Liver (tissue), 3 donors: ENCODE measurements around the gene SIGLEC14.

ENCODE experiments used
- CTCF ChIP-seq: fragments of 150-350 bp; IDR thresholded peaks from 2 replicates; pipeline ENCODE4 v1.5.1; 2017; ENCODE audit warnings: improper control_type of control experiment, low read depth, low read length; ENCODE audit not compliant: missing input control
- EGR1 ChIP-seq, 2 donors: IDR thresholded peaks; 2 replicates each; pipeline ENCODE4 v1.6.1; 2016 to 2018; ENCODE audit warnings: antibody characterized with exemption in 2 of 2, low read depth in 2 of 2
- JUND ChIP-seq, 2 donors: IDR thresholded peaks; 2 replicates each; pipeline ENCODE4 v1.6.1; 2016; ENCODE audit warnings: antibody characterized with exemption in 2 of 2
- RAD21 ChIP-seq, 2 donors: IDR thresholded peaks; 2 replicates each; pipeline ENCODE4 v1.6.1; 2016; ENCODE audit warnings: antibody characterized with exemption in 2 of 2, mild to moderate bottlenecking in 2 of 2
- TAF1 ChIP-seq: conservative IDR thresholded peaks from 2 replicates; pipeline ENCODE4 v1.6.1; 2016; ENCODE audit warnings: antibody characterized with exemption, mild to moderate bottlenecking
- YY1 ChIP-seq: IDR thresholded peaks from 2 replicates; pipeline ENCODE4 v1.6.1; 2016; ENCODE audit warnings: antibody characterized with exemption, mild to moderate bottlenecking
- TF ChIP-seq, protein P1 (sequence below): IDR thresholded peaks from 2 replicates; pipeline ENCODE4 v1.6.1; 2016; ENCODE audit warnings: antibody characterized with exemption, mild to moderate bottlenecking
- donor health status: healthy.
- donor health status: healthy.

GRCh38 chr19:51693819-51694218 is 47.2 kb upstream of the SIGLEC14 start:
- TF ChIP-seq CTCF (no peak), JUND (IDR thresholded peaks at IDR 0.05) (no peak), RAD21 (IDR thresholded peaks at IDR 0.05) (no peak), YY1 (no peak), TAF1 (no peak), EGR1 (IDR thresholded peaks at IDR 0.05; ENCODE audit: low read depth in 2 of 2) (no peak)
- TF ChIP-seq, protein P1, sequence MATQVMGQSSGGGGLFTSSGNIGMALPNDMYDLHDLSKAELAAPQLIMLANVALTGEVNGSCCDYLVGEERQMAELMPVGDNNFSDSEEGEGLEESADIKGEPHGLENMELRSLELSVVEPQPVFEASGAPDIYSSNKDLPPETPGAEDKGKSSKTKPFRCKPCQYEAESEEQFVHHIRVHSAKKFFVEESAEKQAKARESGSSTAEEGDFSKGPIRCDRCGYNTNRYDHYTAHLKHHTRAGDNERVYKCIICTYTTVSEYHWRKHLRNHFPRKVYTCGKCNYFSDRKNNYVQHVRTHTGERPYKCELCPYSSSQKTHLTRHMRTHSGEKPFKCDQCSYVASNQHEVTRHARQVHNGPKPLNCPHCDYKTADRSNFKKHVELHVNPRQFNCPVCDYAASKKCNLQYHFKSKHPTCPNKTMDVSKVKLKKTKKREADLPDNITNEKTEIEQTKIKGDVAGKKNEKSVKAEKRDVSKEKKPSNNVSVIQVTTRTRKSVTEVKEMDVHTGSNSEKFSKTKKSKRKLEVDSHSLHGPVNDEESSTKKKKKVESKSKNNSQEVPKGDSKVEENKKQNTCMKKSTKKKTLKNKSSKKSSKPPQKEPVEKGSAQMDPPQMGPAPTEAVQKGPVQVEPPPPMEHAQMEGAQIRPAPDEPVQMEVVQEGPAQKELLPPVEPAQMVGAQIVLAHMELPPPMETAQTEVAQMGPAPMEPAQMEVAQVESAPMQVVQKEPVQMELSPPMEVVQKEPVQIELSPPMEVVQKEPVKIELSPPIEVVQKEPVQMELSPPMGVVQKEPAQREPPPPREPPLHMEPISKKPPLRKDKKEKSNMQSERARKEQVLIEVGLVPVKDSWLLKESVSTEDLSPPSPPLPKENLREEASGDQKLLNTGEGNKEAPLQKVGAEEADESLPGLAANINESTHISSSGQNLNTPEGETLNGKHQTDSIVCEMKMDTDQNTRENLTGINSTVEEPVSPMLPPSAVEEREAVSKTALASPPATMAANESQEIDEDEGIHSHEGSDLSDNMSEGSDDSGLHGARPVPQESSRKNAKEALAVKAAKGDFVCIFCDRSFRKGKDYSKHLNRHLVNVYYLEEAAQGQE: no peak
